Panc1 (cell line): ENCODE measurements around the gene IL1RAP.

ENCODE experiments used
- POLR2AphosphoS5 ChIP-seq: IDR thresholded peaks from 2 replicates; pipeline ENCODE4 v1.6.1; 2012; ENCODE audit warnings: mild to moderate bottlenecking, low read depth, low read length, moderate library complexity
- TCF7L2 ChIP-seq: IDR thresholded peaks from 2 replicates; pipeline ENCODE4 v1.6.1; 2011; ENCODE audit warnings: mild to moderate bottlenecking, low read depth, low read length, inconsistent platforms
- TF ChIP-seq, protein P1 (sequence below): fragments of 450-650 bp; IDR thresholded peaks from 2 replicates; pipeline ENCODE4 v1.5.1; 2017; ENCODE audit warnings: mild to moderate bottlenecking
- TF ChIP-seq, protein P2 (sequence below), 2 experiments: IDR thresholded peaks; 2 replicates each; pipeline ENCODE4 v1.6.1; 2011 to 2012; ENCODE audit warnings: low read depth in 2 of 2, control low read depth in 1 of 2, low read length in 1 of 2, mild to moderate bottlenecking in 1 of 2, moderate library complexity in 1 of 2; ENCODE audit not compliant: insufficient read depth in 1 of 2

DNA sequence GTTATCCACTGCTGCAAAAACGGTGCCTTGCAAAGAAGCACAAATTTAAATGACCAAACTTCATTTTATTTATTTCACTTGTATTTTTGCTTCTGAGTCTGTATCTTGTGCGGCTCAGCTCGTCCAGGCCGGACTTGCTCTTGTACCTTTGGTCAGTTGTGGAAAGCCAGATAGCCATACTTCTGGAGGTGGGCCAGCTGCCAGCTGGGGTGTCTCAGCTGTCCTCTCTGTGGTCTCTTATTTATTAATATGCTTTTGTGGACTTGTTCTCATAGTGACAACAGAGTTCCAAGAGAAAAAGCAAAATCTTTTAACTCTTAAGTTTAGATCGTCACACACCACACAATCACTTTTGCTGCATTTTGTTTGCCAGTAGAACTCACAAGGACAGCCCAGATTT is 87.7 kb downstream of the IL1RAP start:
- TF ChIP-seq, protein P1, sequence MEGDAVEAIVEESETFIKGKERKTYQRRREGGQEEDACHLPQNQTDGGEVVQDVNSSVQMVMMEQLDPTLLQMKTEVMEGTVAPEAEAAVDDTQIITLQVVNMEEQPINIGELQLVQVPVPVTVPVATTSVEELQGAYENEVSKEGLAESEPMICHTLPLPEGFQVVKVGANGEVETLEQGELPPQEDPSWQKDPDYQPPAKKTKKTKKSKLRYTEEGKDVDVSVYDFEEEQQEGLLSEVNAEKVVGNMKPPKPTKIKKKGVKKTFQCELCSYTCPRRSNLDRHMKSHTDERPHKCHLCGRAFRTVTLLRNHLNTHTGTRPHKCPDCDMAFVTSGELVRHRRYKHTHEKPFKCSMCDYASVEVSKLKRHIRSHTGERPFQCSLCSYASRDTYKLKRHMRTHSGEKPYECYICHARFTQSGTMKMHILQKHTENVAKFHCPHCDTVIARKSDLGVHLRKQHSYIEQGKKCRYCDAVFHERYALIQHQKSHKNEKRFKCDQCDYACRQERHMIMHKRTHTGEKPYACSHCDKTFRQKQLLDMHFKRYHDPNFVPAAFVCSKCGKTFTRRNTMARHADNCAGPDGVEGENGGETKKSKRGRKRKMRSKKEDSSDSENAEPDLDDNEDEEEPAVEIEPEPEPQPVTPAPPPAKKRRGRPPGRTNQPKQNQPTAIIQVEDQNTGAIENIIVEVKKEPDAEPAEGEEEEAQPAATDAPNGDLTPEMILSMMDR: no peak
- TF ChIP-seq POLR2AphosphoS5: no peak
- TF ChIP-seq TCF7L2: no peak
- TF ChIP-seq, protein P2, sequence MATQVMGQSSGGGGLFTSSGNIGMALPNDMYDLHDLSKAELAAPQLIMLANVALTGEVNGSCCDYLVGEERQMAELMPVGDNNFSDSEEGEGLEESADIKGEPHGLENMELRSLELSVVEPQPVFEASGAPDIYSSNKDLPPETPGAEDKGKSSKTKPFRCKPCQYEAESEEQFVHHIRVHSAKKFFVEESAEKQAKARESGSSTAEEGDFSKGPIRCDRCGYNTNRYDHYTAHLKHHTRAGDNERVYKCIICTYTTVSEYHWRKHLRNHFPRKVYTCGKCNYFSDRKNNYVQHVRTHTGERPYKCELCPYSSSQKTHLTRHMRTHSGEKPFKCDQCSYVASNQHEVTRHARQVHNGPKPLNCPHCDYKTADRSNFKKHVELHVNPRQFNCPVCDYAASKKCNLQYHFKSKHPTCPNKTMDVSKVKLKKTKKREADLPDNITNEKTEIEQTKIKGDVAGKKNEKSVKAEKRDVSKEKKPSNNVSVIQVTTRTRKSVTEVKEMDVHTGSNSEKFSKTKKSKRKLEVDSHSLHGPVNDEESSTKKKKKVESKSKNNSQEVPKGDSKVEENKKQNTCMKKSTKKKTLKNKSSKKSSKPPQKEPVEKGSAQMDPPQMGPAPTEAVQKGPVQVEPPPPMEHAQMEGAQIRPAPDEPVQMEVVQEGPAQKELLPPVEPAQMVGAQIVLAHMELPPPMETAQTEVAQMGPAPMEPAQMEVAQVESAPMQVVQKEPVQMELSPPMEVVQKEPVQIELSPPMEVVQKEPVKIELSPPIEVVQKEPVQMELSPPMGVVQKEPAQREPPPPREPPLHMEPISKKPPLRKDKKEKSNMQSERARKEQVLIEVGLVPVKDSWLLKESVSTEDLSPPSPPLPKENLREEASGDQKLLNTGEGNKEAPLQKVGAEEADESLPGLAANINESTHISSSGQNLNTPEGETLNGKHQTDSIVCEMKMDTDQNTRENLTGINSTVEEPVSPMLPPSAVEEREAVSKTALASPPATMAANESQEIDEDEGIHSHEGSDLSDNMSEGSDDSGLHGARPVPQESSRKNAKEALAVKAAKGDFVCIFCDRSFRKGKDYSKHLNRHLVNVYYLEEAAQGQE (IDR thresholded peaks at IDR 0.05; ENCODE audit: insufficient read depth in 1 of 2, low read depth in 2 of 2, low read length in 1 of 2): no peak
